ENCODE data around the gene TP53RK.

Gene TP53RK

GRCh38 chr20:46709055-46709458 is 19.8 kb upstream of the TP53RK start:
- H3K27ac ChIP-seq = no peak overlapping the region
- no peak overlapping the region for H3K9ac ChIP-seq
- H3K79me2 ChIP-seq (ENCODE audit: insufficient read depth, low read depth) = no peaks in the 10 kb centered on the region
- H3K4me2 ChIP-seq = no peak overlapping the region
- H3K4me3 ChIP-seq (IDR thresholded peaks at IDR 0.05; ENCODE audit: insufficient read depth, low read depth, low read length) = no peak overlapping the region
- no peaks in the 10 kb centered on the region for H3K36me3 ChIP-seq (ENCODE audit: insufficient read depth)
- no peak overlapping the region for H2AFZ ChIP-seq (ENCODE audit: low read depth)
- H3K27me3 ChIP-seq (ENCODE audit: insufficient read depth, low read depth) = no peaks in the 10 kb centered on the region; the same call in 1 of the 2 replicates
- H3K4me1 ChIP-seq (ENCODE audit: low read depth, poor library complexity, severe bottlenecking) = no peaks in the 10 kb centered on the region
- TF ChIP-seq CTCF (conservative IDR thresholded peaks at IDR 0.05; ENCODE audit: low read depth, low read length) = no peak
- H4K20me1 ChIP-seq (ENCODE audit: insufficient read depth) = no peaks in the 10 kb centered on the region

- no peak overlapping the region for H3K4me2 ChIP-seq
- TF ChIP-seq CTCF (conservative IDR thresholded peaks at IDR 0.05; ENCODE audit: low read depth, low read length) = no peak
- H2AFZ ChIP-seq (ENCODE audit: low read depth) = no peak overlapping the region
- no peaks in the 10 kb centered on the region; the same call in 1 of the 2 replicates for H3K27me3 ChIP-seq (ENCODE audit: insufficient read depth, low read depth)
- H3K27ac ChIP-seq = no peak overlapping the region
- H3K9ac ChIP-seq = no peak overlapping the region
- no peak overlapping the region for H3K4me3 ChIP-seq (IDR thresholded peaks at IDR 0.05; ENCODE audit: insufficient read depth, low read depth, low read length)
- H4K20me1 ChIP-seq (ENCODE audit: insufficient read depth) = no peaks in the 10 kb centered on the region
- H3K79me2 ChIP-seq (ENCODE audit: insufficient read depth, low read depth) = no peaks in the 10 kb centered on the region
- no peaks in the 10 kb centered on the region for H3K36me3 ChIP-seq (ENCODE audit: insufficient read depth)
- H3K4me1 ChIP-seq (ENCODE audit: low read depth, poor library complexity, severe bottlenecking) = no peaks in the 10 kb centered on the region
Measured at GRCh38 chr20:46708172-46708860, 19.1 kb upstream of the TP53RK start.

- H3K4me3 ChIP-seq (IDR thresholded peaks at IDR 0.05; ENCODE audit: insufficient read depth, low read depth, low read length) = no peak overlapping the region
- no peak overlapping the region for H3K9ac ChIP-seq
- no peaks in the 10 kb centered on the region for H4K20me1 ChIP-seq (ENCODE audit: insufficient read depth)
- no peak for TF ChIP-seq CTCF (conservative IDR thresholded peaks at IDR 0.05; ENCODE audit: low read depth, low read length)
- H3K27me3 ChIP-seq (ENCODE audit: insufficient read depth, low read depth) = no peaks in the 10 kb centered on the region
- H3K79me2 ChIP-seq (ENCODE audit: insufficient read depth, low read depth) = no peaks in the 10 kb centered on the region
- no peak overlapping the region for H2AFZ ChIP-seq (ENCODE audit: low read depth)
- H3K4me1 ChIP-seq (ENCODE audit: low read depth, poor library complexity, severe bottlenecking) = no peaks in the 10 kb centered on the region
- no peak overlapping the region for H3K27ac ChIP-seq
- H3K36me3 ChIP-seq (ENCODE audit: insufficient read depth) = no peaks in the 10 kb centered on the region
- H3K4me2 ChIP-seq = no peak overlapping the region
Measured at GRCh38 chr20:46706242-46706641, 17.0 kb upstream of the TP53RK start.

- Histone ChIP-seq H3K4me1 (ENCODE audit: low read depth, poor library complexity, severe bottlenecking) (no peaks in the 10 kb centered on the region), H3K4me3 (IDR thresholded peaks at IDR 0.05; ENCODE audit: insufficient read depth, low read depth, low read length) (no peak overlapping the region), H3K79me2 (ENCODE audit: insufficient read depth, low read depth) (no peaks in the 10 kb centered on the region), H3K27me3 (ENCODE audit: insufficient read depth, low read depth) (no peaks in the 10 kb centered on the region), H4K20me1 (ENCODE audit: insufficient read depth) (no peaks in the 10 kb centered on the region), H2AFZ (ENCODE audit: low read depth) (no peak overlapping the region), H3K4me2 (no peak overlapping the region), H3K27ac (no peak overlapping the region), H3K36me3 (ENCODE audit: insufficient read depth) (no peaks in the 10 kb centered on the region), H3K9ac (no peak overlapping the region)
- TF ChIP-seq CTCF (conservative IDR thresholded peaks at IDR 0.05; ENCODE audit: low read depth, low read length) = no peak
Measured at GRCh38 chr20:46705378-46705729, 16.1 kb upstream of the TP53RK start.

Measured in KMS-11 (cell line).